ENCODE results near the gene STAB2. TPM values are rescaled to one million over a fixed set of nuclear protein-coding genes. Genes with fewer than 3 reads are reported as not detected.

Gene STAB2
- total RNA-seq, 1 donor from 2014 or later: not detected

GRCh38 chr12:103715494-103715893, 128.4 kb downstream of the STAB2 start:
- H3K4me2 ChIP-seq: no peak overlapping the region
- no peak for DNase-seq (ENCODE audit: low spot score)
- H3K27me3 Mint-ChIP-seq (ENCODE audit: insufficient read depth, low read depth): no peaks in the 10 kb centered on the region

GRCh38 chr12:103716517-103717196, 129.6 kb downstream of the STAB2 start:
- Histone ChIP-seq H3K27ac (no peak overlapping the region), H3K79me2 (ENCODE audit: low read depth) (no peaks in the 10 kb centered on the region), H3K36me3 (no peaks in the 10 kb centered on the region), H4K20me1 (ENCODE audit: low read depth) (no peaks in the 10 kb centered on the region), H3K27me3 (no peaks in the 10 kb centered on the region), H3K4me2 (no peak overlapping the region), H3K4me3 (no peak overlapping the region), H3K4me1 (no peaks in the 10 kb centered on the region), H3K9ac (no peak overlapping the region), H3F3A (ENCODE audit: low read depth) (no peaks in the 10 kb centered on the region), H2AFZ (replicated peaks) (no peak overlapping the region), H3K9me3 (ENCODE audit: low read depth) (no peaks in the 10 kb centered on the region)
- H3K4me3 Mint-ChIP-seq: no peak overlapping the region
- H3K36me3 Mint-ChIP-seq: no peaks in the 10 kb centered on the region
- no peak overlapping the region for H3K27ac Mint-ChIP-seq
- H3K9me3 Mint-ChIP-seq: no peaks in the 10 kb centered on the region
- no peaks in the 10 kb centered on the region for H3K27me3 Mint-ChIP-seq (ENCODE audit: insufficient read depth, low read depth)
- H3K4me1 Mint-ChIP-seq: no peaks in the 10 kb centered on the region
- DNase-seq (ENCODE audit: low spot score): no peak
- TF ChIP-seq EZH2 (IDR thresholded peaks at IDR 0.05): no peak
- TF ChIP-seq EZH2phosphoT487 (IDR thresholded peaks at IDR 0.05): no peak
- no peak for TF ChIP-seq CTCF (IDR thresholded peaks at IDR 0.05)

More at GRCh38 chr12:103715494-103715893, 128.4 kb downstream of the STAB2 start:
- H3K4me3 Mint-ChIP-seq: no peak overlapping the region
- Histone ChIP-seq H3F3A (ENCODE audit: low read depth) (no peaks in the 10 kb centered on the region), H3K9ac (no peak overlapping the region), H4K20me1 (ENCODE audit: low read depth) (no peaks in the 10 kb centered on the region), H2AFZ (replicated peaks) (no peak overlapping the region), H3K36me3 (no peaks in the 10 kb centered on the region), H3K27ac (no peak overlapping the region), H3K4me3 (no peak overlapping the region), H3K79me2 (ENCODE audit: low read depth) (no peaks in the 10 kb centered on the region), H3K4me1 (no peaks in the 10 kb centered on the region), H3K27me3 (no peaks in the 10 kb centered on the region), H3K9me3 (ENCODE audit: low read depth) (no peaks in the 10 kb centered on the region)
- H3K4me1 Mint-ChIP-seq: no peaks in the 10 kb centered on the region
- TF ChIP-seq EZH2 (IDR thresholded peaks at IDR 0.05): no peak
- TF ChIP-seq CTCF (IDR thresholded peaks at IDR 0.05): no peak
- no peak for TF ChIP-seq EZH2phosphoT487 (IDR thresholded peaks at IDR 0.05)
- no peaks in the 10 kb centered on the region for H3K9me3 Mint-ChIP-seq
- H3K27ac Mint-ChIP-seq: no peak overlapping the region
- H3K36me3 Mint-ChIP-seq: no peaks in the 10 kb centered on the region

GRCh38 chr12:103725398-103725797, 138.3 kb downstream of the STAB2 start:
- H3K9me3 ChIP-seq (ENCODE audit: low read depth): no peaks in the 10 kb centered on the region
- H3K36me3 ChIP-seq: no peaks in the 10 kb centered on the region
- DNase-seq (ENCODE audit: low spot score): no peak
- no peaks in the 10 kb centered on the region for H3F3A ChIP-seq (ENCODE audit: low read depth)
- no peak overlapping the region for H3K4me3 ChIP-seq
- Mint-ChIP-seq H3K4me3 (no peak overlapping the region), H3K4me1 (no peaks in the 10 kb centered on the region), H3K36me3 (no peaks in the 10 kb centered on the region), H3K27me3 (ENCODE audit: insufficient read depth, low read depth) (peaks cover 3% of the 10 kb centered on the region), H3K27ac (no peak overlapping the region), H3K9me3 (no peaks in the 10 kb centered on the region)
- H3K27ac ChIP-seq: no peak overlapping the region
- no peak for TF ChIP-seq EZH2 (IDR thresholded peaks at IDR 0.05)
- no peak for TF ChIP-seq CTCF (IDR thresholded peaks at IDR 0.05)
- TF ChIP-seq EZH2phosphoT487 (IDR thresholded peaks at IDR 0.05): no peak
- H3K4me2 ChIP-seq: no peak overlapping the region
- no peaks in the 10 kb centered on the region for H3K4me1 ChIP-seq
- H3K79me2 ChIP-seq (ENCODE audit: low read depth): no peaks in the 10 kb centered on the region
- H2AFZ ChIP-seq (replicated peaks): no peak overlapping the region
- H3K27me3 ChIP-seq: no peaks in the 10 kb centered on the region
- H3K9ac ChIP-seq: no peak overlapping the region
- no peaks in the 10 kb centered on the region for H4K20me1 ChIP-seq (ENCODE audit: low read depth)

All from neural progenitor cell (in vitro differentiated cells).